HepG2 (cell line): ENCODE data around the gene KCNJ6. TPM values are rescaled to one million over a fixed set of nuclear protein-coding genes. Genes with fewer than 3 reads are reported as not detected.

Experiments
- ATAC-seq: fragments of 200-7000 bp; cut with Tn5 transposase; 3 replicates; pipeline ENCODE4 v1.9.1; 2020; ENCODE audit warnings: mild to moderate bottlenecking, moderate library complexity
- BruUV-seq: library from RNA; stranded (reverse); fragments of 400-500 nt; replicated peaks from 2 replicates; lab custom pipeline; 2021; lab: Mats Ljungman, UMichigan
- CTCF ChIA-PET: fragments of 300-600 bp; formaldehyde crosslinking; extraction: SDS; loops from one replicate; lab custom pipeline; 2021; ENCODE audit warnings: low total read pairs, inconsistent platforms, low intra/inter-chr PET ratio; lab: Yijun Ruan, JAX
- POLR2A ChIA-PET: fragments of 350-600 bp; sonication (Branson Sonifier 250); formaldehyde crosslinking; loops from one replicate; lab custom pipeline; 2020; ENCODE audit warnings: antibody characterized with exemption, inconsistent platforms; lab: Yijun Ruan, JAX
- DNase-seq: peaks from one replicate; pipeline ENCODE4 v3.0.0-alpha.2; 2015; ENCODE audit warnings: low spot score
- FAIRE-seq: peaks from 3 replicates; lab custom pipeline; 2011; peaks lifted over from hg19 to GRCh38; lab: Jason Lieb, UNC
- H2AFZ ChIP-seq: one replicate; pipeline ENCODE4 v1.6.1; 2011; ENCODE audit warnings: low read length, inconsistent platforms
- H3K27ac ChIP-seq: fragments of 300-600 bp; 3 replicates; pipeline ENCODE4 v1.8.0; 2011; ENCODE audit warnings: mixed run types, mild to moderate bottlenecking, mixed read lengths, low read length, inconsistent platforms; ENCODE audit not compliant: insufficient read depth; ENCODE audit errors: extremely low read length
- H3K27me3 ChIP-seq, 2 experiments: fragments of 200-600 bp in 1 of 2; 2 replicates in 1 of 2; 3 replicates in 1 of 2; pipeline versions ENCODE4 v1.6.0 to v1.8.0; 2011; ENCODE audit warnings: low read length in 2 of 2, mild to moderate bottlenecking in 2 of 2, moderate library complexity in 2 of 2, inconsistent platforms in 1 of 2; ENCODE audit not compliant: insufficient read depth in 2 of 2, control insufficient read depth in 1 of 2
- H3K36me3 ChIP-seq, 2 experiments: fragments of 200-600 bp in 1 of 2; replicated peaks in 1 of 2; 2 replicates in 1 of 2; 3 replicates in 1 of 2; pipeline versions ENCODE4 v1.5.1 to v1.8.0; 2011; ENCODE audit warnings: low read length in 2 of 2, inconsistent platforms in 1 of 2; ENCODE audit not compliant: insufficient read depth in 2 of 2, control insufficient read depth in 1 of 2
- H3K4me1 ChIP-seq: 2 replicates; pipeline ENCODE4 v1.5.1; 2012; ENCODE audit warnings: low read length, inconsistent platforms; ENCODE audit not compliant: insufficient read depth
- H3K4me2 ChIP-seq: 2 replicates; pipeline ENCODE4 v1.6.0; 2011; ENCODE audit warnings: low read depth, low read length, inconsistent platforms
- H3K4me3 ChIP-seq, 3 experiments: fragments of 200-600 bp in 1 of 3; sonication (generic), shearing (Covaris generic) in 1 of 3; replicated peaks in 1 of 3; 2 replicates each; pipeline ENCODE4 v1.5.1; 2011 to 2016; ENCODE audit warnings: low read length in 3 of 3, inconsistent platforms in 2 of 3, low read depth in 2 of 3, mild to moderate bottlenecking in 2 of 3, control low read depth in 1 of 3, mixed read lengths in 1 of 3; ENCODE audit not compliant: insufficient read depth in 1 of 3
- H3K79me2 ChIP-seq: one replicate; pipeline ENCODE4 v1.6.1; 2011; ENCODE audit warnings: low read length, inconsistent platforms; ENCODE audit not compliant: insufficient read depth
- H3K9ac ChIP-seq: 2 replicates; pipeline ENCODE4 v1.6.0; 2011; ENCODE audit warnings: mild to moderate bottlenecking, low read depth, low read length, inconsistent platforms; ENCODE audit not compliant: insufficient read depth
- H3K9me3 ChIP-seq: 2 replicates; pipeline ENCODE4 v1.5.1; 2012; ENCODE audit warnings: mild to moderate bottlenecking, low read length
- H4K20me1 ChIP-seq: 2 replicates; pipeline ENCODE4 v1.6.0; 2011; ENCODE audit warnings: inconsistent platforms, mild to moderate bottlenecking, low read length, moderate library complexity; ENCODE audit not compliant: insufficient read depth
- ARID5B ChIP-seq: IDR thresholded peaks from 2 replicates; pipeline ENCODE4 v1.4.0; 2020; ENCODE audit warnings: mild to moderate bottlenecking, missing genetic modification reagents
- CBX1 ChIP-seq: IDR thresholded peaks from one replicate; pipeline ENCODE4 v1.6.1; 2016; ENCODE audit warnings: antibody characterized with exemption, low read depth
- EZH2 ChIP-seq: conservative IDR thresholded peaks from 2 replicates; pipeline ENCODE4 v1.6.1; 2012; ENCODE audit warnings: mild to moderate bottlenecking, low read depth, low read length, moderate library complexity
- HOXA3 ChIP-seq: sonication (generic); formaldehyde crosslinking; IDR thresholded peaks from 2 replicates; pipeline ENCODE4 v1.5.0; 2020; ENCODE audit warnings: missing genetic modification reagents
- HOXA7 ChIP-seq: sonication (generic); formaldehyde crosslinking; IDR thresholded peaks from 2 replicates; pipeline ENCODE4 v1.8.1; 2022; ENCODE audit warnings: mild to moderate bottlenecking, missing genetic modification reagents, moderate library complexity
- MAX ChIP-seq: IDR thresholded peaks from 2 replicates; pipeline ENCODE4 v1.6.1; 2012; ENCODE audit warnings: inconsistent platforms
- REST ChIP-seq, 2 experiments: IDR thresholded peaks; 2 replicates each; pipeline ENCODE4 v1.6.1; 2011 to 2012; ENCODE audit warnings: low read length in 2 of 2, borderline replicate concordance in 1 of 2, low read depth in 1 of 2, mild to moderate bottlenecking in 1 of 2, moderate library complexity in 1 of 2
- SP2 ChIP-seq: sonication (generic); formaldehyde crosslinking; IDR thresholded peaks from 2 replicates; pipeline ENCODE4 v1.5.1; 2020; ENCODE audit warnings: mild to moderate bottlenecking, missing genetic modification reagents
- THAP11 ChIP-seq: IDR thresholded peaks from 2 replicates; pipeline ENCODE4 v1.6.1; 2016; ENCODE audit warnings: missing biosample characterization, missing genetic modification reagents
- ZBTB1 ChIP-seq: sonication (generic); formaldehyde crosslinking; IDR thresholded peaks from 2 replicates; pipeline ENCODE4 v1.4.0; 2020; ENCODE audit warnings: missing genetic modification reagents, borderline replicate concordance
- ZNF883 ChIP-seq: sonication (generic); formaldehyde crosslinking; IDR thresholded peaks from 2 replicates; pipeline ENCODE4 v1.5.1; 2020; ENCODE audit warnings: mild to moderate bottlenecking, missing genetic modification reagents; ENCODE audit errors: not compliant biosample characterization
- ZSCAN20 ChIP-seq: sonication (generic); formaldehyde crosslinking; IDR thresholded peaks from 2 replicates; pipeline ENCODE4 v1.4.0; 2020; ENCODE audit warnings: missing genetic modification reagents, mild to moderate bottlenecking, borderline replicate concordance
- ZXDC ChIP-seq: sonication (generic); formaldehyde crosslinking; IDR thresholded peaks from 2 replicates; pipeline ENCODE4 v1.5.0; 2020; ENCODE audit warnings: mild to moderate bottlenecking, missing genetic modification reagents
- WGBS: methylation state at CpG from one replicate; pipeline ENCODE4 v1.1.6; 2017; ENCODE audit warnings: low lambda C conversion rate; 5-methylcytosine and 5-hydroxymethylcytosine counted together
- in situ Hi-C: cut with HindIII; loops from 2 replicates; pipeline ENCODE4 v1.10.0; 2017; ENCODE audit warnings: low pct_unique_long_range_greater_than_20kb; ENCODE audit not compliant: extremely low pct_ligation_motif_present
- intact Hi-C: fragments of 100-400 bp; cut with micrococcal nuclease; formaldehyde crosslinking; loops from one replicate; pipeline ENCODE4 v1.10.0; 2022; ENCODE audit not compliant: unreplicated experiment
- polyA plus RNA-seq, 8 experiments: library from polyadenylated mRNA; depleted of rRNA in 3 of 8; stranded (reverse) in 7 of 8; unstranded in 1 of 8; fragments of >200 nt; fragmentation: Illumina TruSeq in 4 of 8; extraction: Trizol in 4 of 8; gene quantifications; 2 replicates each; pipeline versions ENCODE4 v1.2.1 to v1.2.3, GENCODE V29; 2011 to 2016; ENCODE audit warnings: low read depth in 4 of 8, missing spikeins in 1 of 8, mixed read lengths in 1 of 8; ENCODE audit not compliant: insufficient read depth in 1 of 8
- total RNA-seq, 5 experiments: library from RNA; depleted of rRNA; stranded (reverse); fragments of >200 nt; fragmentation: Illumina TruSeq; extraction: Trizol; gene quantifications; 2 replicates each; pipeline ENCODE4 v1.2.3, GENCODE V29; 2016; ENCODE audit warnings: low read depth in 1 of 5

The KCNJ6 gene
- total and polyA plus RNA-seq, 2 of the 13 experiments (the other 11 are each of a cell fraction or from before 2014, with no cell fraction given), result not detected

GRCh38 chr21:37732927-37733326, 183.3 kb downstream of the KCNJ6 start:
- WGBS, result under 1% methylated on average over 4 of the region's 4 CpGs
- POLR2A ChIA-PET, result no interaction called here
- TF ChIP-seq EZH2 (no peak), ARID5B (no peak), REST (IDR thresholded peaks at IDR 0.05; ENCODE audit: borderline replicate concordance in 1 of 2, low read depth in 1 of 2, low read length in 2 of 2) (no peak), ZBTB1 (CRISPR knock-in tag) (no peak), ZNF883 (no peak), THAP11 (no peak), HOXA3 (no peak), ZSCAN20 (CRISPR knock-in tag) (no peak), HOXA7 (CRISPR knock-in tag) (no peak), SP2 (CRISPR knock-in tag) (no peak), MAX (no peak), CBX1 (no peak), ZXDC (CRISPR knock-in tag) (no peak)

More at GRCh38 chr21:37732927-37733326, 183.3 kb downstream of the KCNJ6 start:
- no TSS peak for BruUV-seq
- no peaks in the 10 kb centered on the region for H3K9me3 ChIP-seq
- no peaks in the 10 kb centered on the region for H3K36me3 ChIP-seq
- no peak overlapping the region for H3K27ac ChIP-seq
- FAIRE-seq, result no peak
- no peak for DNase-seq
- H2AFZ ChIP-seq, result no peak overlapping the region
- no peaks in the 10 kb centered on the region for H4K20me1 ChIP-seq
- no peaks in the 10 kb centered on the region for H3K4me1 ChIP-seq
- no peaks in the 10 kb centered on the region for H3K79me2 ChIP-seq
- no peak for ATAC-seq
- intact Hi-C loops (no loop called here), in situ Hi-C loops (no loop called here)
- H3K4me2 ChIP-seq, result no peak overlapping the region
- CTCF ChIA-PET, result no interaction called here
- H3K4me3 ChIP-seq, result no peak overlapping the region
- peaks cover 0 to 6% of the 10 kb centered on the region in 2 experiments; a peak in 2 of 5 replicates for H3K27me3 ChIP-seq
- H3K9ac ChIP-seq, result no peak overlapping the region
